NCI-H345 treated with DMSO at 0.1 percent for 48 hours (cell line): ENCODE measurements around the gene LIPA.
"Not testable (repeated sequence)": the region's sequence is repeated elsewhere in the genome, so short reads cannot be mapped to it uniquely, and the experiment has no call there.

Experiments
- DNase-seq: peaks from one replicate; lab custom pipeline; 2025; ENCODE audit not compliant: unreplicated experiment; lab: John Stamatoyannopoulos, UW

Gene LIPA

DNA sequence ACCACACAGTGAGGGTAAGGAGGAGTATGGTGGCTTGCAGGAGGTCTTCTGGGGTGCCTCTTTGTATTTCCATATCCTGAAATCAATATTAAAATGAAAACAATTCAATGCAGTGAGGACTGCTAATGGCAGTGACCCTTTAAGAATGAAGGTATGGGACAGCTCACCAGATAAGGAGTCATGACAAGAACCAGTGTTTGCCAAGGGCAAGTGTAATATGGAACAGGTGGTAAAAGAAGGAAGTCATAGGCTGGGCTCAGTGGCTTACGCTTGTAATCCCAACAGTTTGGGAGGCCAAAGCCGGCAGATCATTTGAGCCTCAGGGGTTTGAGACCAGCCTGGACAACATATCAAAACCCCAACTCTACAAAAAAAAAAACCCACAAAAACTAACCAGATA is 20.0 kb upstream of the LIPA start:
- no peak for DNase-seq

DNA sequence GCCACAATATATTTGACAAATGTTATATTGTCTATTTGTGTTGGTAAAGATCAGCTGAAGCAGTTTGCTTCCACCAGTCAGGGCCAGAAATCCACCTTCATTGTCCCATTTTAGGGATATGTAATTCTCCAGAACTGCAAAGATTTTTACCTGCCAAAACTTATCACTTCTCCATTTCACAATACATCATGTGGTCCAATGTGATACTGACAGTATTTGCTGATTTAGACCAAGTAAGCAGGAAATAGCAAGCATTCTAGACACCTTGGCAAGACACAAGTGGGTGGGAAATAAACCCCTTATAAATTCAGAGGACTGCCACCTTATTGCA is 18.5 kb upstream of the LIPA start:
- no peak for DNase-seq

DNA sequence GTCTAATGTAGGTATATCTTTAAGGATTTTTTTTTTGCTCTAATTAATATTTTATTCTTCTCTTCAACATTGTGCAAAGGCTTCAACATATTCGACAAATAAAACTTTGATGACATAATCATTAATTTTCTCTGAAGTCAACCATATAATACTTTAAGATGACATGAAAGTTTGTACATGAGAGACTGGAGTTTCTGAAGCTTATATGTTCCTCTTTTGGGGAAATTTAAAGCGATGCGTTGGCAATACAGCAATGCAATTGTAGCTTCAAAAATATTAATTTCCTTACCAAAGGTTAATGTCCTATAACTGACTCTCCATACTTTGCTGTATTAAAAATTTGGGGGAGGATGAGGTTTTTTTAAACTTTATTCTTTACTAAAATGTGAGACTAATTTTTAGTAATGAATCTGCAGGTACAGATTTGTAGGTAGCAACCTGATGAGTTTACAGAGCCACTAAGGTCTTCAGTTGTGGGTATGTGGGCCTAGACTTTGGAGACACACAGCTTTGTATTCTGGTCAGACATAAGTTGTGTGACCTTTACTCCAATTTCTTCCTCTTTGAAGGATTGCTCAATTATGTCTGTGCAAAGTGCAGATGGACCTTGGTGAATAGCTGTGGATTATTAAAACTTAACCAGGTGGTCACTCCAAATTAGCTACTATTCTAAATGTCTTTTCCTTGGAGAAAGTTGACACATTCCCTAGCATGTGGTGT is 18.0 kb upstream of the LIPA start:
- DNase-seq, result no peak

DNA sequence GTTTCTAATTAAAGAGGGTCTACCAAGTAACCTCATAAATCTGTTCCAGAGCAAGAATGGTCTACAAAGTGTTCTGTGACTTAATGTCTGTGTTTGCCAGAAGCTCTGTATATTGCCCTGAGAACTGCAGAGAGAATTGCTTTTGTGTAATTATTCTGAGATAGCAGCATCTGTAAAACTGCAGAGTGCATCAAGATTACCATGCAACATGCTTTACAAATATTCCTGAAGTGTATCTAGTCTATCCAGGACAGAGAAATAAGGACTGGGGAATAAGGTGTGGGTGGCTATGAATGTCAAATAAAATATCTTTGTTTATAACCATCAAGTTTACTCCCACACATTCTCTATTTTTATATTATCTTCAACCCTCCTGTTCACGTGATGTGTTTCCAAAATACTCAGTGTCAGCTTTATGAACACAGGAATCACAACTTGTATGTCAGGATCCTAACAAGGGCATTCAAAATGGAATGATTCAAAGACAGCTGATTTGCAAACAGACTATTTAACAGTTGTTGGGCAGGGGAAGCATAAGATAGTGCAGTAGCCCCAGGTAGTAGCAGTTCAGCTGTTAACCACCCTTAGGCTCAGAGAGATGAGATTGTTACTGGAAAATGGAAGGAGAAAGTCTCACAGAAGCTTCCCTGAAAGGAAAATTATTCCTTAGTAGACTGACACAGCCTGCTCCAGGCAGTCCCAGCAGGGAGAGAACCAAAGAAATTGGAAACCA is 15.3 kb upstream of the LIPA start:
- DNase-seq, result no peak

DNA sequence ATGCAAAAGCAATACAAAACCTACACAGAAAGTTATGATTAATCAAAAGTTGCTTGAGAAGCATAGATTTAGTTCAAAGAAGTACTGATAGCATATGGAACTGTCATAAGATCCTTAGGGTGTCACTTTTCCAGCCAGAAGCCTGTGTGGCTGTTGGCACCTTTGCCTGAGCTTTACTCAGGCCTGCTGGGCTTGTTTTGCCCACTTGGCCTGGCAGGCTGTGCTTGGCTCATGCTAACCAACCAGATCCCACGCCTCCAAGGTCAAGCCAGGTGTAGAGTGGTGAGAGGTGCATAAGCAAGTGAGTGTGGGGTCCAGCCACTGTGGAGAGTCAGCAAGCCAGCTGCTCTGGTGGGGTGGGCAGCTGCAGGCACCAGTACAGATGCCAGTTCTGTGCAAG is 12.0 kb upstream of the LIPA start:
- DNase-seq, result no peak

DNA sequence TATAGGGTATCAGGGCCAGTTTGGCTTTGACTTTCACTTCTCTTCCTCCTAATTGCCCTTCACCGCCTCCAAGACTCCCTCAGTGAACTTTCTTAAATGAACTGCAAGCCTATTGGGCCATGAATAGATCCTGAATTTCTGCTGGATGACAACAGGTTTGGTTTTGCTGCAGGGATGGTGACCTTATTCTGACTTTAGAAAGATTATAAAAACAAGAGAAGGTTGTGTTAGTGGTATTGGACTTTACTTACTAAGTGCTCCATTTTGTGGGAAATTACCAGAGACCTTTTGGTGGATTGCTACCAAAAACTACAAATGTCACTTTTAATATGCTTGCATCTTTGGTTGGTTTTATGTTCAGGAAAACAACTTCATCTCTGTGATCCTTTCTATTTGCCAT is 11.5 kb upstream of the LIPA start:
- DNase-seq, result no peak

DNA sequence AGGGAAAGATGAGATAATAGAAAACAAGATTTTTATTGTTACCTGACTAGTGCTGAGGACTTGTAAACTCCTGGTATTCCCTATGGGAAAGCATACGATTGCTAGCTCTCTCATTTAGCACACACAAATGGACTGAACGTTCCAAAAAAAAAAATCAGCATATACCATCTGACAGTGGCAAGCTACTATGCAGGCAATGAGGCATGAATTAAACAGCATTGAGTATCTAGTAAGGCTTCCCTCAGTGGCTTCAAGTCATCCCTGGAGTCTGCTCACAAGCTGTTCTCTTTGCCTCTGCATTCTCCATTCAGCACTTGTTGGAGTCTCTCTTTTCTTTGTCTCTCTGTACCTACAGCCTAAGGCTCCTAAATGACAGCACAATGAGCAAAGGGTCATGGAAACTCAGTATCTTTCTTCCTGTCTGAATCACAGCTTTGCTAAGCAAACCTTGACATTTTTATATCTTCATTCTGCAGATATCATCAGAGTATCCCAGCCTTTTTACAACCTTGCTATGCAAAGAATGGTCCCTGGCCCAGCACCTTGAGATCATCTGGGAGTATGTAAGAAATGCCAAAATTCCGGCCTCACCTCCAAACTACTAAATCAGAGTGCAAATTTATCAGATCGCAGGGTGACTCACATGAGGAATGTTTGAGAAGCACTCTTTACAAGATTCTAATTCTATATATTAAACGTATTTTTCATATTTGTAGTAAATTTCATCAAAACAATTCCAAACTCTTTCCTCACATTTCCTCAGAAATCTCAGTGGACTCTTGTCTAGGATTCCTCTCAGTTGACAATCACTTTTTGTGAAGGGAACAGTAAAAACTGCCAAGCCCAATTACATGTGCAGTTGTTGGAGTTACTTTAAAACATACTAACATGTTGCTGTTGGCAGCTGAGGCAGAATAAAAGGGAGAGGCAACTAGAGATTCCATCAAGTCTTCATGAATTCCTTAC is 10.8 kb upstream of the LIPA start:
- DNase-seq, result no peak

DNA sequence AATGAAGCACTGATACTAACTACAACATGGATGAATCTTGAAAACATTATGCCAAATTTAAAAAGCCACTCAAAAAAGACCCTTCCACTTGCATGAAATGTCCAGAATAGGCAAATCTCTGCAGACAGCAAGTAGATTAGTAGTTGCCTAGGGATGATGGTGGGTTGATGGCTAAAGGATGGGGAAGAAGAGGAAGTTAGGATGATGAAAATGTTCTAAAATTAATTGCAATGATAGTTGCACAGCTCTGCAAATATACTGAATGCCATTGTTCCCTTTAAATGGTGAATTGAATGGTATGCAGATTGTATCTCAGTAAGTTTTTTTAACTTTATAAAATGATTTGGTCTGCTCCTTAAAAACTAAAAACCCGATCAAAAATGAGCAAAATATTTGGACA is 7.3 kb upstream of the LIPA start:
- DNase-seq, result no peak

DNA sequence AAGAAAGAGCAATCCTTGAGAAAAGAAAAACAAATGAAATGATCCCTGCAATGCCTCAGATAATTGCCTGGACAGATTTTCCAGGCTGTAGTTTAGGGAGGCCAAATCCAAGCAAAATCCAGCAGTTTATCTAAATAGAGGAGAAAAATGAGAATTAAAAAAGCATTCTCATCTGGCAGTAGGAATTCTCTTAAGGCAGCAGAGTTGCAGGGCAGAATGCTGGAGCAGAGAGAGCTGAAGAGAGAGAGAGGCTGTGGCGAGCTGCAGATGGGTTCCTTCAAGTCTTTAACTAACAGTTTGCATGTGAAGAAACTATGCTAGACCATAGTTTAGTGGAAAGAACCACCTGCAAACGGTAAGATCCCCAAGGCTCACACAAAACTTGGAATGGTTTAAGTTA is 6.0 kb upstream of the LIPA start:
- DNase-seq, result no peak

DNA sequence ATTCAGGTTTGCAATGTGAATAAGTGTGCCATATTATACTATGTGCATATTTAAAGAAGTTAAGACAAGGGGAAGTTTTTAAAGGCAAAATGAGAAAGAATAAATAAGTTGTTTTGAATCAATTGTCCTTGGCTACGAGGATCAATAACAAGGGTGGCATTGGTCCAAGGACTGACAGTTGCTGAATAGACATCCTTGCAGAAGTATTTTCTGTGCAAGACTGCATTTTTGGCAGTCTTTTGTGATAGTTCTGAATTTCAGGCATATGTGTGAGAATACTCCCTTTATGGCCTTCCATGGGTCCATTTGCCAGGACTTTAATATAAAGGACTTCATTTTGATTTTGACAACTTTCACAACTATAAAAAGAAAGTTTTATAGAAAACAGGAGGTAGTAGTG is 5.4 kb upstream of the LIPA start:
- no peak for DNase-seq

DNA sequence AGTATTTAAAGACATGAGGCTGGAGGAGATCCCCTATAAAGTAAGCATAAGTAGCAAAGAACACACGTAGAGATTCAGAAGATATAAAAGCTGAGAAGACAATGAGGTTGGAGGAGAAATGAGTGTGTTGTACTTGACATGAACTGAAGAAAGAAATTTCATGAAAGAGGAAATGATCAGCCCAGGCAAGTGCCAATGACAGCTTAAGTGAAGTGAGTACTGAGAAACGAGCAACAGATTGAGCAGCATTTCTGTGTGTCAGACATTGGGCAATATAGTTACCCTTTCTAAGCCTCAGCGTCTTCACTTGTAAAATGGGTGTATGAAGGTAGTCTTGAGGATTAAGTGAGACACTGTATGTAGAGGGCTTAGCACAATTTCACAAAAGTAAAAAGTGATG is 4.8 kb upstream of the LIPA start:
- DNase-seq, result no peak

DNA sequence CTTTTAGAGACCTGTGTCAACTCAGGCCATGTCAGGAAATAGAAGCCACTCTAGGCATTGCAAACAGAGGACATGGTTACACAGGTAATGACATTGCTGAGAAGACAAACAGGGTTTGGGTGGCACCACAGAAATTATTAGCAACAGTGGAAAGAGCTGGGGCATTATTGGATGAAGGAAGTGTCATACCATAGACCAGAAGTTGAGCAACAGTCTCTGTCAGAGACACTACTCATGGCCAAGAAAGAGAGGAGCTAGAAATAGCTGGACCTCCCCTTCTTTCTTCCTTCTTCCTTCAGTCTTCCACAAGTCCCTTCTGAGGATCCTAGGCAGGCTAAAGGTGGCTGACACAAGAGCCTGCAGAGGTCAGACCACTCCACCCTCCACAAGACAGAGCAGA is 4.2 kb upstream of the LIPA start:
- no peak for DNase-seq

DNA sequence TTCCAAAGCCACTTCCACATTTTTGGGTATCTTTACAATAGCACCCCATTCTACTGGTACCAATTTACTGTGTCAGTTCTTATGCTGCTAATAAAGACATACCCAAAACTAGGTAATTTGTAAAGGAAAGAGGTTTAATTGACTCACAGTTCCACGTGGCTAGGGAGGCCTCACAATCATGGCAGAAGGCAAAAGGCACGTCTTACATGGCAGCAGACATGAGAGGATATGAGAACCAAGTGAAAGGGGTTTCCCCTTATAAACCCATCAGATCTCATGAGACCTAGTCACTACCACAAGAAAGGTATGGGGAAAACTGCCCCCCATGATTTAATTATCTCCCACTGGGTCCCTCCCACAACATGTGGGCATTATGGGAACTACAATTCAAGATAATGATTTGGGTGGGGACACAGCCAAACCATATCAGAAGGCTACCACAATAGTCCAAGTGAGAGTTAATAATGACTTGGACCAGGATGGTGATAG is 3.6 kb upstream of the LIPA start:
- DNase-seq, result not testable (repeated sequence)

DNA sequence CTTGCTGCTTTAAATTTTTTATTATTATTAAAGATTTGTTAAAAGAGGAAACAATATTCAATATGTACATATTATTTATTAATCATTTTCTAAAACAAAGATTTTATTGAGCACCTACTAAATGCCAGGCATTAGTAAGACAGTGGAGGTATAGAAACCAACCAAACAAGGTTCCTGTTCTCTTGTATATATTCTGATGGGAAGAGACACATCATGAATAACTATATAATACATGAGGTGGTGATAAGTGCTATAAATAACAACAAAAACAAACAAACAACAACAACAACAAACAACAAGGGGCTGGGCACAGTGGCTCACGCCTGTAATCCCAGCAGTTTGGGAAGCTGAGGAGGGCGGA is 630 bp upstream of the LIPA start:
- no peak for DNase-seq

DNA sequence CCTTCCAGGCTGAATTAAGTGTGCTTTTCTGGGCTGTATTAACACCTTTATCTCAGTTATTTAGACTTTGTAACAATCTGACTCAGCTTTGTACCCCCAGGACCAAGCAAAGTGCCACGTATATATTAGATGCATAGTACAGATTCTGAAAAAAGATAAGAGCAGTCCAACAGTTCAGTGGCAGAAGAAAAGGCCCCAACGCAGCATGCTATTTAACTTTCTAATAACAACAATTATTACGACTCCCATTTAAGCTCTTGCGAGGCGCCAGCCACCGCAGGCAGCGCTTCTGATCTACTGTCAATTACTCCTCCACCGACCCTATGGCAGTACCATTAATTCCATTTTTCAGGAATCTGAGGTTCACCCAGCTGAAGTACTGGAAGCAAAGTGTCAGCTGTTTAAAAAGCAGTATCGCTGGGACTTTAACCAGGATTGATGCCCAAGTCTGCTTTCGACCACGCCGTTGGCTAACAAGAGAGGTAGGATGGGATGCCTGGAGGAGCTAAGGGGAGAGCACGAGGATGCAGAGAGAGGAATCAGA is 638 bp downstream of the LIPA start:
- no peak for DNase-seq

DNA sequence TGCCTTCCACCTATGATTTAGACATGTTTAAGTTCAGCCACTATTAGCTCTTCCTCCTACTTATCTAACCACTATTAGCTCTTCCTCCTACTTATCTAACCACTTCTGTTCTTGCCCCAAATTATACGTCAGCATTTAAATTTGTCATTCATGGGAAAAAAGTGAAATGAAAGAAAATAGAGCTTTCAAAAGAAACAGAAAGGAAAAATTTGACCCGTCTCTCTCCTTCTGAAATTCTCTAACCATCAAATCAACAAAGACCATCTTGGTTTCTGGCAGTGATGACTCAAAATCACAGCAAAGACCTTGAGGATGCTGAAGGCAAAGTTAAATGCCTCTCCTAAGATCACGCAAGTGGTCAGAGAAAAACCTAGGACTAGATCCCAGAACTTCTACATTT is 2.6 kb downstream of the LIPA start:
- DNase-seq, result no peak

DNA sequence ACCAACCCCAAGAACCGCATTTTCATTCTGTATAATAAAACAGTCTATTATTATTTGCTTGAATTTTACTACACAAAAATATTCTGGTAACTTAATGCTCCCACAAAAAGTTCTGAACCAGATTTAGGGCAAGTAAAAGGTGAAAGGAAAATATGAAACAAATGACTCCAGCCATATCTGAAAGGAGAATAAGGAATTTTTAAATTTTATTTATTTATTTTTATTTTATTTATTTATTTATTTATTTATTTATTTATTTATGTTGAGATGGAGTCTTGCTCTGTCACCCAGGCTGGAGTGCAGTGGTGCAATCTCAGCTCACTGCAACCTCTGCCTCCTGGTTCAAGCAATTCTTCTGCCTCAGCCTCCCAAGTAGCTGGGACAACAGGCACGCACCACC is 4.0 kb downstream of the LIPA start:
- not testable (repeated sequence) for DNase-seq

DNA sequence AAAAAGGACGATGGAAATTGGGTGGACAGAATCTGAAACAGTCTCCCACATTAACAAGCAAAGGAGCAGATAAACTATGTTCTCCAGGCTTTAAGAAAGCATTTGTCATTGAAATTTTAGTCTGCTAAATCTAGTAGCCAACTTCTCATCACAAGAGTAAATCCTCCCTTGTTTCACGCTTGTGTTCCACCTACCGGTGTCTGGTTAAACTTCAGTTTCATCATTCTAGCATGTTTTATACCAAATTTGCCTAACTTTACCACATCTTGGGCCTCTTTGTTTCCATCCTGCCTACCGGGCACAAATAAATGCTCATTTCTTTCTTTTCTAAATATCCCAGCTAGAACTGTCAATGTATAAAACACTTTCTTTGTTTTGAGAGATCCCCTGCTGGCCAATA is 5.8 kb downstream of the LIPA start:
- DNase-seq, result no peak

DNA sequence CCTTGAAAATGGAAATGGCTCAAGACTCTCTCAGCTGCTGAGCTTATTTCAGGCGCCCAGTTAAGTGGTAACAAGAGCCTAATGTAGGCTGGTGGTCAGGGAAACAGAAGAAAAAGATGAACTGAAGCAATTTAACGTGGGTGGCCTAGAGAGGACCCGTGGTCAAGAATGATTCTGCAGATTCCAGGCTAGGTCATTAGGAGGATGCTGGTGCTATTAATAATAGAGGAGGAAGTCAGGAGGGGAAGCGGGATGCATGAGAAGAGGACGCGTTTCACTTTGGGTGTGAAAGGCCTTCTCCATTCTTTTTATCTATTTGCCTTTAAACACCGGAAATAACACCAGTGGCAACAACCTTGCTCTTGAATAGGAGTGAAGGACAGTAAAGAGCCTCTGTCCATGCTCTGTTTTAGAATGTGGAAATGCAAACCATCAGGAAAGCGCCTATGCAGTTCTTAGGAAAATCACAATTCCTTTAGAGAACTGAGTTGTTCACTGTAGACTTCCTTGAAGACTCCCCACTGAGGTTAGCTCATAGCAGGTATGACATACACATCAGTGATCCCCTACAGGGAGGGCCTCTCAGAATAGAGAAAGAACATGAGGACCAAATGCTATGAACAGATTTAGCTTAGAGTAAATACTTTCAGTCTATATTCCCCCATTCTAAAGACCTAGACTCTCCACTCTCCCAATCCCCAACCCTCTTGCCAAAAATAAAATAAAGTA is 8.6 kb downstream of the LIPA start:
- no peak for DNase-seq

DNA sequence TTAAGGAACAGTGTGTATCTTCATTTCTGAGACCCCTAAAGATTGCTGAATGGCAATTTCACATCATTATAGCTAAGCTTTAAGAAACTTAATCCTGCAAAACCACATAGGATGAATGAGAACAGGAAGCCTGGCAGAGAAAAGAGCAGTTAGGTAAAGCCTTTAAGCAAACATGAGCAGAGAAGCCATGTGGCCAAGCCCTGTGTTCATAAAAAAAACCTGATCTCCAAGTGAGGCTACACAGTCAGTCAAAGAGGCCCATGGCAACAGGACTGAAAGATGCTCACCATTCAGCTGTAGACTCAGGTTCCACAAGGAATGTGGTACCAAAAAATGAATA is 9.3 kb downstream of the LIPA start:
- no peak for DNase-seq
